ENCODE data around the gene SPCS3.

SPCS3 gene

GRCh38 chr4:176350671-176351070 lies 30.9 kb downstream of the SPCS3 start:
- DNase-seq = no peak

GRCh38 chr4:176354884-176355283 lies 35.1 kb downstream of the SPCS3 start:
- no peak for DNase-seq

- DNase-seq = no peak
These were observed 37.8 kb downstream of the SPCS3 start for GRCh38 chr4:176357359-176358082.

- DNase-seq = no peak
These were observed 38.3 kb downstream of the SPCS3 start for GRCh38 chr4:176358083-176358469.

GRCh38 chr4:176359590-176359989 lies 39.8 kb downstream of the SPCS3 start:
- DNase-seq = no peak

GRCh38 chr4:176360446-176360845 lies 40.7 kb downstream of the SPCS3 start:
- no peak for DNase-seq

GRCh38 chr4:176363072-176363471 lies 43.3 kb downstream of the SPCS3 start:
- DNase-seq = no peak

GRCh38 chr4:176367771-176368465 lies 48.2 kb downstream of the SPCS3 start:
- DNase-seq = no peak

GRCh38 chr4:176376032-176376614 lies 56.4 kb downstream of the SPCS3 start:
- DNase-seq = no peak

GRCh38 chr4:176377780-176378179 lies 58.0 kb downstream of the SPCS3 start:
- DNase-seq = no peak

GRCh38 chr4:176380352-176381157 lies 60.8 kb downstream of the SPCS3 start:
- no peak for DNase-seq

All from NCI-H226 (cell line).